ENCODE measurements around the gene GNPDA1.

GNPDA1 gene

GRCh38 chr5:142023836-142024235, 11.0 kb upstream of the GNPDA1 start:
- no peak for DNase-seq (ENCODE audit: low read depth in 2 of 2)

- no peak for DNase-seq (ENCODE audit: low read depth in 2 of 2)
Measured at GRCh38 chr5:142020122-142020659, 7.4 kb upstream of the GNPDA1 start.

- DNase-seq (ENCODE audit: low read depth in 2 of 2): no peak
Measured at GRCh38 chr5:142017832-142018427, 5.1 kb upstream of the GNPDA1 start.

- DNase-seq (ENCODE audit: low read depth in 2 of 2): peak in 1 of 2 donors; percentile 43
Measured at GRCh38 chr5:142016556-142016955, 3.7 kb upstream of the GNPDA1 start.

GRCh38 chr5:142015781-142016533, 3.1 kb upstream of the GNPDA1 start:
- DNase-seq (ENCODE audit: low read depth in 2 of 2): peak in 1 of 2 donors; percentile 42

GRCh38 chr5:142014911-142015584, 2.2 kb upstream of the GNPDA1 start:
- DNase-seq (ENCODE audit: low read depth in 2 of 2): peak; percentile 24 to 64

GRCh38 chr5:142013734-142014521, 1.1 kb upstream of the GNPDA1 start:
- no peak for DNase-seq (ENCODE audit: low read depth in 2 of 2)

- peak; percentile 65 for DNase-seq (ENCODE audit: low read depth in 2 of 2)
Measured at GRCh38 chr5:142012186-142012785, 541 bp downstream of the GNPDA1 start.

GRCh38 chr5:142011572-142012185, 1.1 kb downstream of the GNPDA1 start:
- DNase-seq (ENCODE audit: low read depth in 2 of 2): no peak

GRCh38 chr5:142009886-142010285, 2.9 kb downstream of the GNPDA1 start:
- DNase-seq (ENCODE audit: low read depth in 2 of 2): no peak

GRCh38 chr5:142008813-142009212, 4.0 kb downstream of the GNPDA1 start:
- no peak for DNase-seq (ENCODE audit: low read depth in 2 of 2)

- no peak for DNase-seq (ENCODE audit: low read depth in 2 of 2)
Measured at GRCh38 chr5:142007237-142007544, 5.6 kb downstream of the GNPDA1 start.

- DNase-seq (ENCODE audit: low read depth in 2 of 2): no peak
Measured at GRCh38 chr5:142006363-142007236, 6.2 kb downstream of the GNPDA1 start.

GRCh38 chr5:142003266-142003800, 9.5 kb downstream of the GNPDA1 start:
- DNase-seq (ENCODE audit: low read depth in 2 of 2): no peak

- no peak for DNase-seq (ENCODE audit: low read depth in 2 of 2)
Measured at GRCh38 chr5:142000704-142001484, 11.9 kb downstream of the GNPDA1 start.

- DNase-seq (ENCODE audit: low read depth in 2 of 2): no peak
Measured at GRCh38 chr5:142000173-142000572, 12.7 kb downstream of the GNPDA1 start.

GRCh38 chr5:141997358-141997960, 15.4 kb downstream of the GNPDA1 start:
- no peak for DNase-seq (ENCODE audit: low read depth in 2 of 2)

- DNase-seq (ENCODE audit: low read depth in 2 of 2): no peak
Measured at GRCh38 chr5:141995656-141996055, 17.2 kb downstream of the GNPDA1 start.
